Measurements from ENCODE around the gene HNRNPA1L2.
"Not testable (repeated sequence)": the region's sequence is repeated elsewhere in the genome, so short reads cannot be mapped to it uniquely, and the experiment has no call there.

- TF ChIP-seq CTCF (conservative IDR thresholded peaks at IDR 0.05 in 1 of 2, IDR thresholded peaks at IDR 0.05 in 1 of 2; ENCODE audit: extremely low read depth in 1 of 2, insufficient read depth in 1 of 2, low read depth in 1 of 2, low read length in 2 of 2); EZH2 (IDR thresholded peaks at IDR 0.05; ENCODE audit: borderline replicate concordance, low read length): not testable (repeated sequence)
Observed at GRCh38 chr13:52594295-52594694, 47.9 kb upstream of the HNRNPA1L2 start.

Data from mammary epithelial cell (primary cell).